Measurements from ENCODE around the gene SMC2. TPM values are rescaled to one million over a fixed set of nuclear protein-coding genes. Genes with fewer than 3 reads are reported as not detected.

The SMC2 gene
- total and polyA plus RNA-seq, 9 of the 15 experiments (the other 6 are each of a cell fraction or from before 2014, with no cell fraction given): 18.0 to 54.0 (median 32.9) TPM

DNA sequence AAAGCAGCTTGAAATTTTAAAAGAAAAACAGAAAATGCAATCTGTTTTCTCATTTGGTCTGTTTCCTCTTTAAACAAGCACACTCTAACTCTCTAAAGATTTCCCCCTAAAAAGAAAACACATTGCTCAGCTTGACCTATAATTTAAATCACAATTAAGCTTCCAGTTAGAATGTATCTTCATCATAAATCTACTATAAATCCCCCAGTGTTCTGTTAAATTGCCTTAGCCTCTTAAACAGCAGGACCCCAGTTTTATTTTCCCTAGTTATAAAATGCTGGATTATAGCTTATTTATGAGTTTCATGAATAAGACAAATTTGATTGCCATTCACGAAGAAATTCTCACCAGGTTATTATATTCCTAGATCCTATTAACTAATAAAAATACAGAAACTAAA, 8.6 kb upstream of the SMC2 start (continued):
- TF ChIP-seq, protein P1, sequence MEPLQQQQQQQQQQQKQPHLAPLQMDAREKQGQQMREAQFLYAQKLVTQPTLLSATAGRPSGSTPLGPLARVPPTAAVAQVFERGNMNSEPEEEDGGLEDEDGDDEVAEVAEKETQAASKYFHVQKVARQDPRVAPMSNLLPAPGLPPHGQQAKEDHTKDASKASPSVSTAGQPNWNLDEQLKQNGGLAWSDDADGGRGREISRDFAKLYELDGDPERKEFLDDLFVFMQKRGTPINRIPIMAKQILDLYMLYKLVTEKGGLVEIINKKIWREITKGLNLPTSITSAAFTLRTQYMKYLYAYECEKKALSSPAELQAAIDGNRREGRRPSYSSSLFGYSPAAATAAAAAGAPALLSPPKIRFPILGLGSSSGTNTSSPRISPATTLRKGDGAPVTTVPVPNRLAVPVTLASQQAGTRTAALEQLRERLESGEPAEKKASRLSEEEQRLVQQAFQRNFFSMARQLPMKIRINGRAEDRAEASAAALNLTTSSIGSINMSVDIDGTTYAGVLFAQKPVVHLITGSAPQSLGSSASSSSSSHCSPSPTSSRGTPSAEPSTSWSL (CRISPR knock-in tag; IDR thresholded peaks at IDR 0.05; ENCODE audit: borderline replicate concordance): no peak
- no peak for TF ChIP-seq ATF1 (CRISPR knock-in tag; IDR thresholded peaks at IDR 0.05)
- TF ChIP-seq ATF1 (tag; IDR thresholded peaks at IDR 0.05): no peak

DNA sequence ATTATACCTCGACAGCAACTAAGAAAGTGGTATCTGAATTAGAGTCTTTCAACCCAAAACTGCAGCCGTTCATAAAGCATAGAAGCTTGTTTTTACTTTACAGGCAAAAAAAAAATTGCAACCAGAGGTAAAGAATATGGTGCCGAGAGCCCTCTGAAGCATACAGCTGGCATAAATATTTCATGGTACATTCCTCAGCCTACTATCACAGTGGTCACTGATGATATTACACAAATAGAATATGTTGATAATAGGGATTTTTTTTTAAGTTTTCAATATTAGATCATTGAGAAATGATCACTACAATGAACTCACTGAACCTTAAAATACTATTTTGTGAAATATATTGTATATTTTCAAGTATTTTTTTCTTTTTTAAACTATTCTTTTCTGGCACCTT, 6.2 kb upstream of the SMC2 start:
- no peak for ATAC-seq
- Histone ChIP-seq H3K9ac (ENCODE audit: insufficient read depth in 1 of 2, low read depth in 2 of 2, low read length in 2 of 2) (no peak overlapping the region), H3K9me1 (ENCODE audit: control insufficient read depth, insufficient read depth, low read length) (no peaks in the 10 kb centered on the region), H3K79me2 (ENCODE audit: control insufficient read depth, insufficient read depth, low read length) (peaks cover 11% of the 10 kb centered on the region), H3K4me3 (no peak overlapping the region), H2AFZ (ENCODE audit: low read depth, low read length) (no peak overlapping the region), H3K27ac (ENCODE audit: extremely low read depth, low read depth, low read length) (no peak overlapping the region), H3K4me2 (ENCODE audit: insufficient read depth, low read length) (no peak overlapping the region), H4K20me1 (replicated peaks; ENCODE audit: control insufficient read depth, insufficient read depth, low read length) (no peaks in the 10 kb centered on the region), H3K4me1 (replicated peaks in 1 of 2; ENCODE audit: control insufficient read depth in 2 of 2, insufficient read depth in 2 of 2, low read length in 2 of 2) (peaks cover 0 to 16% of the 10 kb centered on the region in 2 experiments; a peak in 3 of 5 replicates), H3K9me3 (replicated peaks; ENCODE audit: control insufficient read depth, insufficient read depth, low read depth, low read length) (no peaks in the 10 kb centered on the region), H3K27me3 (ENCODE audit: control insufficient read depth in 2 of 2, insufficient read depth in 2 of 2, low read length in 2 of 2) (no peaks in the 10 kb centered on the region), H3K36me3 (ENCODE audit: control insufficient read depth, insufficient read depth, low read length) (no peaks in the 10 kb centered on the region; the same call in 2 of the 3 replicates)
- ChIA-PET CTCF (ENCODE audit: low intra/inter-chr PET ratio) (no interaction called here), POLR2A (no interaction called here)
- FAIRE-seq: no peak
- WGBS (ENCODE audit: insufficient coverage, low coverage, missing lambda C conversion rate): 26% methylated on average over 3 of the region's 3 CpGs
- no peak for DNase-seq (ENCODE audit: extremely low read depth in 1 of 4, low spot score in 3 of 4)
- intact Hi-C loops (cut with micrococcal nuclease): loop anchor here (10.0 kb wide), 1 partner anchor 57 kb away; no protein-coding TSS in a partner anchor
- in situ Hi-C loops (cut with MboI): no loop called here
- BruUV-seq (replicated peaks): no TSS peak
- TF ChIP-seq ZNF146 (CRISPR knock-in tag; IDR thresholded peaks at IDR 0.05; ENCODE audit: unreplicated experiment) (no peak), NFATC3 (IDR thresholded peaks at IDR 0.05) (no peak), PHF8 (IDR thresholded peaks at IDR 0.05; ENCODE audit: borderline replicate concordance, low read length) (no peak), KDM1A (IDR thresholded peaks at IDR 0.05) (no peak), PRPF4 (IDR thresholded peaks at IDR 0.05; ENCODE audit: insufficient read depth, low read depth, low read length, poor library complexity, severe bottlenecking) (no peak), SRSF1 (IDR thresholded peaks at IDR 0.05; ENCODE audit: low read depth, low read length) (no peak), SRSF9 (IDR thresholded peaks at IDR 0.05; ENCODE audit: borderline replicate concordance, low read depth, low read length) (no peak), CREM (IDR thresholded peaks at IDR 0.05; ENCODE audit: low read depth) (no peak), GABPB2 (CRISPR knock-in tag; conservative IDR thresholded peaks at IDR 0.05) (no peak)
- TF ChIP-seq, protein P2, sequence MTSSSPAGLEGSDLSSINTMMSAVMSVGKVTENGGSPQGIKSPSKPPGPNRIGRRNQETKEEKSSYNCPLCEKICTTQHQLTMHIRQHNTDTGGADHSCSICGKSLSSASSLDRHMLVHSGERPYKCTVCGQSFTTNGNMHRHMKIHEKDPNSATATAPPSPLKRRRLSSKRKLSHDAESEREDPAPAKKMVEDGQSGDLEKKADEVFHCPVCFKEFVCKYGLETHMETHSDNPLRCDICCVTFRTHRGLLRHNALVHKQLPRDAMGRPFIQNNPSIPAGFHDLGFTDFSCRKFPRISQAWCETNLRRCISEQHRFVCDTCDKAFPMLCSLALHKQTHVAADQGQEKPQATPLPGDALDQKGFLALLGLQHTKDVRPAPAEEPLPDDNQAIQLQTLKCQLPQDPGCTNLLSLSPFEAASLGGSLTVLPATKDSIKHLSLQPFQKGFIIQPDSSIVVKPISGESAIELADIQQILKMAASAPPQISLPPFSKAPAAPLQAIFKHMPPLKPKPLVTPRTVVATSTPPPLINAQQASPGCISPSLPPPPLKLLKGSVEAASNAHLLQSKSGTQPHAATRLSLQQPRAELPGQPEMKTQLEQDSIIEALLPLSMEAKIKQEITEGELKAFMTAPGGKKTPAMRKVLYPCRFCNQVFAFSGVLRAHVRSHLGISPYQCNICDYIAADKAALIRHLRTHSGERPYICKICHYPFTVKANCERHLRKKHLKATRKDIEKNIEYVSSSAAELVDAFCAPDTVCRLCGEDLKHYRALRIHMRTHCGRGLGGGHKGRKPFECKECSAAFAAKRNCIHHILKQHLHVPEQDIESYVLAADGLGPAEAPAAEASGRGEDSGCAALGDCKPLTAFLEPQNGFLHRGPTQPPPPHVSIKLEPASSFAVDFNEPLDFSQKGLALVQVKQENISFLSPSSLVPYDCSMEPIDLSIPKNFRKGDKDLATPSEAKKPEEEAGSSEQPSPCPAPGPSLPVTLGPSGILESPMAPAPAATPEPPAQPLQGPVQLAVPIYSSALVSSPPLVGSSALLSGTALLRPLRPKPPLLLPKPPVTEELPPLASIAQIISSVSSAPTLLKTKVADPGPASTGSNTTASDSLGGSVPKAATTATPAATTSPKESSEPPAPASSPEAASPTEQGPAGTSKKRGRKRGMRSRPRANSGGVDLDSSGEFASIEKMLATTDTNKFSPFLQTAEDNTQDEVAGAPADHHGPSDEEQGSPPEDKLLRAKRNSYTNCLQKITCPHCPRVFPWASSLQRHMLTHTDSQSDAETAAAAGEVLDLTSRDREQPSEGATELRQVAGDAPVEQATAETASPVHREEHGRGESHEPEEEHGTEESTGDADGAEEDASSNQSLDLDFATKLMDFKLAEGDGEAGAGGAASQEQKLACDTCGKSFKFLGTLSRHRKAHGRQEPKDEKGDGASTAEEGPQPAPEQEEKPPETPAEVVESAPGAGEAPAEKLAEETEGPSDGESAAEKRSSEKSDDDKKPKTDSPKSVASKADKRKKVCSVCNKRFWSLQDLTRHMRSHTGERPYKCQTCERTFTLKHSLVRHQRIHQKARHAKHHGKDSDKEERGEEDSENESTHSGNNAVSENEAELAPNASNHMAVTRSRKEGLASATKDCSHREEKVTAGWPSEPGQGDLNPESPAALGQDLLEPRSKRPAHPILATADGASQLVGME (CRISPR knock-in tag; IDR thresholded peaks at IDR 0.05): no peak
